GM18873 (cell line): Measurements from ENCODE around the gene MRPL18.
"Not testable (repeated sequence)": the region's sequence is repeated elsewhere in the genome, so short reads cannot be mapped to it uniquely, and the experiment has no call there.

Source experiments
- ATAC-seq: cut with Tn5 transposase; IDR thresholded peaks from one replicate; pipeline ENCODE4 v1.9.1; 2021; ENCODE audit warnings: mild to moderate bottlenecking, moderate library complexity, moderate number of reproducible peaks; ENCODE audit not compliant: unreplicated experiment, low FRiP score

Gene MRPL18

GRCh38 chr6:159790149-159790955, at the start of gene MRPL18:
Gene MRPL18, plus strand, starts transcription at chr6:159790467. Its CDS starts 121 bp downstream, at chr6:159790588.
- peak; percentile 77 for ATAC-seq

- no peak for ATAC-seq
These were observed 48.1 kb upstream of the MRPL18 start for GRCh38 chr6:159742165-159742564.

- no peak for ATAC-seq
These were observed 45.2 kb upstream of the MRPL18 start for GRCh38 chr6:159745081-159745480.

GRCh38 chr6:159746759-159747158, 43.5 kb upstream of the MRPL18 start:
- no peak for ATAC-seq

- ATAC-seq = not testable (repeated sequence)
These were observed 42.1 kb upstream of the MRPL18 start for GRCh38 chr6:159748127-159748526.

- no peak for ATAC-seq
These were observed 38.8 kb upstream of the MRPL18 start for GRCh38 chr6:159751448-159751847.

DNA sequence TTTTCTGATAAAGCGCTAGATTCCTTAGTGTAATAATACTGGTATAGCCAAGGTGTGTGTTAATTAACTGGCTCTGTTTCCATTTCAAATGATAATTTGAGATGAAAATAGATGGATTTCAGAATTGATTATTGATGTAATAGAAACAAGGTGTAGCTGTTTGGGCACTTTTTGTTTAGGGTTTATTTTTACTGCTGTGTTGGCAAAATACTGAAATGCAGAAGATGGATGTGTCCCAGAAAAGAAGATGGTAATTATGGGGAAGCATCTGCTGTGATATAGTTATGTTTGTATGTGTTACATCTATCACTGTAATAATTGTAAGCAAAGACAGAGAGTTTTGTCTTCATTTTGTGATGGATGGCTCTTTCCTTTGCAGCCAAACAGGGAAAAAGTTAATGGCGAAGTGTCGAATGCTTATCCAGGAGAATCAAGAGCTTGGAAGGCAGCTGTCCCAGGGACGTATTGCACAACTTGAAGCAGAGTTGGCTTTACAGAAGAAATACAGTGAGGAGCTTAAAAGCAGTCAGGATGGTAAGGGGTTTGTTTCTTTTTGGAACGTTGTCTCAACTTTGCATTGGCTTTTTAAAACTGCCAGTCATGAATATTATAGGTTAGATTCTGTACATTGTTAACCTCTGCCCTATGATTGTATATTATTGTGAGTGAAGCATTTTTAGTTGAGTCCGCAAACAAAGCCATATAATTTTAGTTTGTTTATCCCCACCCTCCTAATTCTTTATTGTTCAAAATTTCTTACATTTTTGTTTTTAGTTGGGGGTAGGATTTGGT, 37.0 kb upstream of the MRPL18 start:
- no peak for ATAC-seq

GRCh38 chr6:159754401-159754800, 35.9 kb upstream of the MRPL18 start:
- ATAC-seq = no peak

GRCh38 chr6:159754959-159755914, 35.0 kb upstream of the MRPL18 start:
- no peak for ATAC-seq

DNA sequence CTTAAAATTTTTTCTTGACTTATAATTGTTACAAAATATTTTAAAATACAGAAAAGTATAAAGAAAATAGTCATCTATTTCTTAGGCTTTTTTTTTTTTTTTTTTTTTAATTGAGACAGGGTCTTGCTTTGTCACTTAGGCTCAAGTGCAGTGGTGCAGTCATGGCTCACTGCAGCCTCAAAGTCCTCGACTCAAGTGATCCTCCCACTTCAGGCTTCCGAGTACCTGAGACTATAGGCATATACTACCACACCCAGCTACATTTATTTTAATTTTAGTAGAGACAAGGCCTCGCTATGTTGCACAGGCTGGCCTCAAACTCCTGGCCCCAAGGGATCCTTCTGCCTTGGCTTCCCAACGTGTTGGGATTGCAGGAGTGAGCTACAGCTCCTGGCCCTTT, 33.8 kb upstream of the MRPL18 start:
- no peak for ATAC-seq

DNA sequence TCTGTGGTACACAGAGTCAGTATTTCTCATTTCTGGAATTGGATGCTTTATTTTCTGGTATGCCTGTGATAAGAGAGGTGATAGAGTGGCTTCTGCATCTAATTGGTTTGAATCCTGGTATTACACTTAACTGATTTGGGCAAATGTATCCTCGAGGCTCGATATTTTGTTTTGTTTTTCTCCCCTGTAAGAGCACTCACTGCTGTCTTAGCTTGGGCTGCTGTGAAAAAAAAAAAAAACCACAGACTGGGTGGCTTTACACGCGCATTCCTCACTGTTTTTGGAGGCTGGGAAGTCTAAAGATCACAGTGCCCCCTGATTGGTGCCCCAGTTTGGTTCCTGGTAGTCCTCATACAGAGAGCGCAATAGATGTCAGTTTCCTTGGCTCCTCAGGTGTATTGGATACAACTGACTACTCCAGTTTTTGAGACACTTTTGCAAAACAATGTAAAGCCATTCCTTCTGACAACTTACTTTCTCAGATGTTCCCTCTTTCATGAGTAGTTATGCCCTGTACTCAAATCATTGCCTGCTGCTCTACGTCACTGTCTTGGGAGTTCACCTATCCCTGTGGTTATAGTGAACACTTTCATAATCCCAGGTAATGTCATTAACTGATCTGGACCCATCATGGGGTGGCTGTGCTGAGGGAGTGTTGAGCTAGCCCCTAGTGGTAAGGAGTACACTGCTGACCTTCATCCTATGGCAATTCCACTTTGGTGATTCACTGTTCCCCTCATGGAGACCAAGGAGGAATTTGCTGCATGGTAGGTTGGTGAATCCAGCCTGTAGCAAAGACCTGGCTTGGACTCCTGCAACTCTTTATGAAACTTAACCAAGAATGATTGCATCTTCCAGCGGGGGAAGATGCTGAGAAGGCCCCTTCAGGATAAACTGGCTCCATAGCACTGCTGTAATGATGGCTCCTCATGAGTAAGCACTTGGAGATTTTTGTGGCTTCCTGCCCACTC, 32.0 kb upstream of the MRPL18 start:
- ATAC-seq = no peak

DNA sequence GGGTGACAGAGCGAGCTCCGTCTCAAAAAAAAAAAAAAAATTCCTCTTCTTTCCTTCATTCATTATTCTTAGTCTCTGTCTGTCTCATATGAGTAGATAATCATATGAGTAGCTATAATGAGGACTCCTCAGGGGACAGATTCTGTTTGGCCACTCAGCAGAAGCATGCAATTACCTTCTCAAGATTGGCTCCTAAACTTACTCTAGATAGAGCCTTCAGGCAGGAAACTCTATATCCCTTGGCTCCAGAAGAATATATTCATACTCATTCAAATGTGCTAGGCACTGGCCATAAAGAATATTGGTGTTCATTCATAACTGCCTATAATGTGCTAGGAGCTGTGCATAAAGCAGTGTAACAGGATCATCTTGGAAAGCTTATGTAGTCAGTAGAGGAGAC, 30.6 kb upstream of the MRPL18 start:
- ATAC-seq = no peak

DNA sequence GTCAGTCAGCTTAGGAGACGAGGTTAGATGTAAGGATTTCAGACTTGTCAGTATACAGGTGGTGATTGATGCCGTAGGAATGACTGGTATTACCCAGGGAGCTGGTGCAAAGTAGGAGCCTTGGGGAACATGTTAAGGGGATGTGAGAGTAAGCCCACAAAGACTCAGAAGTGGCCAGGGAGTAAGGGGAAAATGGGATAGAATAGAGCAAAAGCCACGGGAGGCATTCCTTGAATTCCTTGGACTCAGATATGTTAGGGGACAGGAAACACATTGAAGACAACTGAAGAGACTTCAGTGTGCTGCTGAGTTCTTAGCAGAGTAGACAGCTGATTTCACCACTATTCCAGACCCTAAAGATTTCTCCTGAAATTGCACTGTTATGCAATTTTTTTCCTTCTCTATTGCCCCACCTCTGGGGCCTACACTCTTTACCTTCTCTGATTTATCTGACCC, 29.6 kb upstream of the MRPL18 start:
- no peak for ATAC-seq

GRCh38 chr6:159761129-159761872, 29.0 kb upstream of the MRPL18 start:
- peak; percentile 0 for ATAC-seq

- ATAC-seq = peak; percentile 98
These were observed 28.2 kb upstream of the MRPL18 start, which contains the start of gene ACAT2 for GRCh38 chr6:159761873-159762680. Gene ACAT2, plus strand, starts transcription at chr6:159762045. Its CDS starts 43 bp downstream, at chr6:159762088.

DNA sequence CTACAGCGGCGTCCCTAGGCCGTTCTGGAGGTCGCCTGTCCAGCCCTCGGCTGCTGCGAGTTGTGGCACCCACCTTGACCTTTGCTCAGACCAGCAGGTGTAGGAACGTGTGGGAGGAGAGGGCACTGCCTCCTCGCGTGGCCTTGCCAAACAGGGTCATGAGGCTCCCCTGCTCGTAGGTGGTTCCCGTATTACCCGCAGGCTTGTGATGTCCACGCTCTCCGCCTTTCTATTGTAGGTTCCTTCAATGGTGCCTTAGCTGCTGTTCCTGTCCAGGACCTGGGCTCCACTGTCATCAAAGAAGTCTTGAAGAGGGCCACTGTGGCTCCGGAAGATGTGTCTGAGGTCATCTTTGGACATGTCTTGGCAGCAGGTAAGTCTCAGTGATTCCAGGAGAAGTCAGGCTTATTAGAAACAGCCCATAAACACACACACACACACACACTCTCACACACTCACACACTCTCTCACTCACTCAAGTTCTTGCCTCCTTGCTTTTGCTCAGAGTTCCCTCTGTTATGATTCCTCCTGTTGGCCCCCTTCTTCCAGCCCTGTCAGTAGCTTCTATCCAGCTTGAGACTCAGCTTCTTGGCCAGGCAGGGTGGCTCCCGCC, 27.5 kb upstream of the MRPL18 start:
- peak; percentile 10 for ATAC-seq

GRCh38 chr6:159766906-159767305, 23.4 kb upstream of the MRPL18 start:
- no peak for ATAC-seq
